Kasumi-1 (cell line): ENCODE data around the gene TOM1L2.

Source experiments
- DNase-seq, 2 experiments: peaks; one replicate each; lab custom pipeline; 2025; lab: John Stamatoyannopoulos, UW

Gene TOM1L2

GRCh38 chr17:17899486-17899885 is 72.7 kb downstream of the TOM1L2 start:
- DNase-seq, result no peak

DNA sequence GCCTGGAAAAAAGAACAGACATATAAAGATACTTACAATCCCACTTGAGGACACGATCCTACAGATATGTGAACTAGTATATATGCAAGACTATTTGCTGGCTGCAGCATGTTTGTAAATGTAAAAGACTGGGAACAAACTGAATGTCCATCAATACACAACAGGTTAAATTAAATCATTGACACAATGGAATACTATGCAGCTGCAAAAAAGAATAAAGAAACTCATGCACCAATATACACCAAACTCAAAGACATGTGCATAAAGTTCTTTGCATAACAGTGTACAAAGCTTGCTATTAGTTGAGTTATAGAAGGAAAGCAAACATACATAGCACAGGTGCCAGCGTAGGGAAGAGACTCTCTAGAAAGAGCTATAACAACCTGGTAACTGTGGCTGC is 73.5 kb downstream of the TOM1L2 start:
- DNase-seq, result no peak

DNA sequence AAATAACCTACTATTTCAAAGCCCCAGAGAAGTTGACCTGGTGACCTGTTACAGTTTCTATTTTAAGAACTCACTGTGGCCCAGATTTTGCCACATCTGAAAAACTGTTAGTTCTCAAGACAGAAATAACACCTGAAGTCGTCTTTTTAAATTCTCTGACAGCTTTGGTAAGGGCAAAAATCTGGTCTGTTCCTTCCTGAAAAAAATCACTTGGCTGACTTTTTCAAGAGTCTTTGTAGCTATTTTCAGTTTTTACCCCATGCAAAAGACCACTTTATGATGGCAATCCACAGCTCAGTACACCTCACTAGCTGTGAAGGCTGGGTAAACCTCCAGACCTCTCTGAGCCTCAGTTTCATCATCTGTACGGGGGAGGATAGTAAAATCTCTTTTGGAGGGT is 74.8 kb downstream of the TOM1L2 start:
- DNase-seq, result no peak

DNA sequence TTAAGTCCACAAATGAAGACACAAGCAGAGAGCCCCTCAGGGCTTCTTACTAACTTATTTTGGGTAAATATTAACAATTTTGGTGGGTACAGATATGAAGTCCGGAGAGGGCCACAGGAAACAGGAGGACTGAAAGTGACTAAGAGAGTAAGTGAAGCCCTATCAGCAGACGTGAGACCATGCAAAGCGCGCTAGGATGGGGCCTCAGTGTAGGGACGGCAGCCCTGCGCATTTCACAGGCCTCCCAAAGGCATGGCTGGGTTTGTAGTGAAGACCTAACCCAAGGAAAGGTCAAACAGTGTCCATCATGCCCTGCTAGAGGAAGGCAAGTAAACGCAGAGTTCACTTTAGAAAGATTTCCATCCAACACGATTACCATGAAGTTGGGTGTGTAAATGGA is 75.5 kb downstream of the TOM1L2 start:
- no peak for DNase-seq

DNA sequence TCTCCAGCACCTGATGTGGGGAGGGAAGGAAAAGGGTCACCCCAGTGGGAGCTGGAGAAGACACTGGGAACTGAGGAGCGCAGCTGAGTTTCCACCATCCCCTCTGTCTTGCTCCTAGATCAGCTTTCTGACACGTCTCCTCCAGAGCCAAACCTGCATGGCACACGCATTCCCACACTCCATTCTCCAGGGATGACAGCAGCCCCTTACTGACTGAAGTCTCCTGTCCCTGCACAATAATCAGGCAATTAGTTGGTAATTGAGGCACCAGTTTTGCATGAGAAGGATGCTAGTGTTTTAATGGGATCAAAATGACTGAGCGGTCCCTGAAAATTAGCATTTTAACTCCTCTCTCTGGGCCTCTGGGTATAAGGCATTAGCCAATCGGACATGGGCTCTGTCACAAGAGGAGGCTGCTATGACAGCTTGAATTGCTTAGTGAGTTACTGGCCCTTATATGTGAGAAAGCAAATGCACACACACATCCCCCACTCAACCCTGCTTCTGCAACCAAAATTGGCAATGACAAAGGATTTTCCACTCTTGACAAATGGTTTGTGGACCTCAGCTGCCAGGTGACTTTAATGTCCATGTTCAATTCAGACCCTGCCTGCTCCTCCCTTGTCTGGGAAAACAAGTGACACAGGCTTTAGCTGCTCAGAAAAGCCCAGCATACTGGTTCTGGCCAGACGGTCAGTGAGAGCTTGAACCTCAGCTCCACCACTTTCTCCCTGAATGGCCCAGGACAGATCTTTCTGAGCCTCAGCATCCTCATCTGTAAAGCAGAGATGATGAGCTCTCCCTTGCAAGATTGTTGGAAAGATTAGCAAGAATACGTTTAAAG is 78.2 kb downstream of the TOM1L2 start:
- DNase-seq, result no peak

- DNase-seq, result no peak
Measured at GRCh38 chr17:17892731-17893130, 79.5 kb downstream of the TOM1L2 start.

DNA sequence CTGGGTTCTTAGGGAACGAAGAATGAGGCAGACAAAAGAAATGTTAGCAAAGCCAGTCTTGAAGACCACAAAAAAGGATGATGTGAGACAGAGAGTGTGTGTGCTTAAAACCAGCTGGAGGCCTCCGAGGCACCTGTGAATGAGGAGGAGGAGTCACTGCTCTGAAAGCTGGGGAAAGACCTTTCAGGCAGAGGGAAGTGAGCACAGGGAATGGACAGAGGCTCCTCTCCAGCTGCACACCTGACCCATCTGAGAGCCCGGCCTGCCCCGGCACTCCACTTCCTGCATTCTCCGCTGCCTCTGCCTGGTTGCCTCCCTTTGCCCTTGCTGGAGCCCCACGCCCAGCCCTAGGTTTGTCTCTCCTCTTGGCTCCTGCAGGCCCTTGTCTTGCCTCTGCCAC is 80.2 kb downstream of the TOM1L2 start:
- DNase-seq, result no peak

DNA sequence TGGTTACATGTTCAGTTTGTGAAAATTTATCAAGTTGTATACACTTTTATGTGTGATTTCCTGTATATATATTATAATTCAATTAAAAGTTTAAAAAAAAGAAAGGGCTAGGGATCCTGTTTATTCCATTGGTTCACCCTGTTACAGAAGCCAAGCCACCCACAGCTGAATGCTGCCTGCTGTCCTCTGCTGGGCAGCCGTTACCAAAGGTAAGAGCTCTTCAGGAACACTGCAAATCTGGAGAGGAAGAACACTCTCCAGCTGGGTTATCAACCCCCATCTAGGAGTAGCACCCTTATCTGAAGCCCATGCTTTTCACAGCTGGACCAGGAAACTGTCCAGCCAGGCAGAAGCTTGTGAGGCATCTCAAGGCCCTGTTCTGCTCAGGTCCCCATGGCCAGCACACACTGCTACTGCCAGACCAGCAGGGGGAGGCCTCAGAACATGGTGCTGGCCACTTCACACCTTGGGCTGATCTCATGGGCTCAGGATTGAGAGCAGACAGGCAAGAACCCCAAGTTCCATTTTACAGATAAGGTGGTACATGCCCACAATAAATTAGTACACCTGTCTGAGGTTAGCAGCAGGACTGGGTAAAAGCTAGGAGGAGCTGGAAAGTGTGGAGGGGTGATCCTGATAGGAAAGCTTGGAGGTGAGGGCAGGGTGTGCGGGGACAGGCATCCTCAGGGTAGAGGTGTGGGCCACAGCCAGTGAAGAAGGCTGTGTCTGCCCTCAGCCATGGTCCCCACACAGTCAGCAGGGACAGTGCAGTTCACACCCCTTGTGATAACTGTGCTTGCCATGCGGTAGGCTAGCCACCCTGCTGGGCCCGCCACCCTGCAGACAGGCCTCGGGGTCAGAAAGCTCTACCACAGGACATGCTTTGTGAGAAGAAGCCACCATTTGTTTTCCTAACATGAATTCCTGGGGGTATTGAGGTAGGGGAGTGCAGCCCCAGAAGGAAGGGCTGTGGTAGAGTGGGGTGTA is 81.1 kb downstream of the TOM1L2 start:
- DNase-seq, result no peak

DNA sequence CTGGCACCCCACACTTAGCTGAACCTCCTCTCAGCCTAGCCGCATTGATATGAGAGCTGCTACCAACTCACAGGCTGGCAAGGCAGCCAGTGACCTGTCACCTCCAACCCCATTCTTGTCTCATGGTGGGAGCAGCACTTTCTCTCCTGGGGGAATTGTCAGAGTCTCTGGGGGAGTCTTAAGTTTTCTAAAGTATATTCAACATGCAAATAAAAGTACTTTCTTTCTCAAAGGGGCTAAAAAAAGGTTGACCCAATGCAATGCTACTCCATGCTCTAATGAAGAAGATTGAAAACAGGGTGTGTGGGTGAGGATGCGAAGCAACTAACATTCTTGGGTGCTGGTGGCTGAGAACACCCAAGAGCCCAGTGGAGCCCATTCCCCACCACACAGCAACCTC is 82.3 kb downstream of the TOM1L2 start:
- DNase-seq, result no peak

DNA sequence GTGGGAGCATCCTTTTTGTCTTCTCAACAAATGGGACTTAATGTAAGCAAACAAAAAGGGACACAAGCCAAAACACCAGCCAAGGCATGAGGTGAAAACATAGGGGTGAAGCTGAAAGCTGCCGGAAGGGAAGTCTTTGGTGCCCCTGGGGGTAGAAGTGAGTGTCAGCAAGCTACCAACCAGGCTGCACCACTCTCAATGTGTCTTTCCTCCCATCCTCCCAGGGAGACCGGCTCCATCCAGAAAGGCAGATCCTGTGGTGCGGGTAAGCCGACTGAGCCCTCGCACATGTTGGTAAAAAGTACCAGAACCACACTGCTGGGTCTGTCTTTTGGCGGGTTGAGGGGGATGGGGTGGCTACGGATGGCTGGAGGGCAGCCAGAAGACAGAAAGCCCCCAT is 83.4 kb downstream of the TOM1L2 start:
- DNase-seq, result no peak

GRCh38 chr17:17888371-17888770 is 83.8 kb downstream of the TOM1L2 start:
- no peak for DNase-seq

DNA sequence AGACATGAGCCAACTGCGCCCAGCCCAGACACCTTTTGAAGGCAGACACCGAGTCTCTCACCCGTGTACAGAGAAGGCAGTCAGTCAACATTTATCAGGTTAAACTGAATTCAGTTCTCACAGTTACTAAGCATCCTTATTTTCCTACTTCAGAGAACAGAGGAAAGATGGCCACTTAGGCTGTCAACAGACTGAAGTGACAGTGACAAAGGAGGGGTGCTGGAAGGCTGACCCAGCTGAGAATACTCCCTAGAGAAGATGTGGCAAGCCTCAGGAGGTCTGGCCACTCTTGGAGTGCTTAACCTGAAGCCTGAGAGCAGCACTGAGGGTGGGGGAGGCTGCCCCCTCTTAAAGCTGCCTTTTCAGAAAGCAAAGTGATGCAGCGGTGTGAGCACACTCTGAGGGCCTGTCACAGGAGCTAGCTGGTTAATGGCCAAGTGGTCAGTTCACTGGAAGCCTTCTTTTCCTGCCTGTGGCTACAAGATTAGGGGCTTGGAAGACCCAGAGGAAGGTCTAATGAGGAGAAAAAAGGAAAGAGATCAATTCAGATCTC is 84.4 kb downstream of the TOM1L2 start:
- no peak for DNase-seq

- DNase-seq, result no peak
Measured at GRCh38 chr17:17886726-17887125, 85.5 kb downstream of the TOM1L2 start.

DNA sequence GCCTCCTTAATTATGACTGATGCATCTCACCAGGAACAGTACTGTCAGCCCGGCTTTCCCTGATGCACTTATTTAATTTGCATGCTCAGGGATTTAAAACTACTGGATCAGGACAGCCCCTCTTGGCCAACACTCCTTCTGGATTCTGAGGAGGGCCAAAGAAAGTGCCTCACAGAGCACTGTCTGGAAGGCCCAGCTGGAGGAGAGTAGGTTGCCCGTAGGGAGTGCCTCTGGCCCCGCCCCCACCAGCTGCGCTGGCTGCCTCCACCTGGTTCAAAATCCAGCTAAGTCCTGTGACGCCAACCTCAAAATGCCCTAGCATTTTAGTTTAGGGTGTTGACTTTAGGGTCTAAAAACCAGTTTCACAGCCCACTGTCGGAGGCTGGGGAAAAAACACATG is 86.0 kb downstream of the TOM1L2 start:
- DNase-seq, result no peak

DNA sequence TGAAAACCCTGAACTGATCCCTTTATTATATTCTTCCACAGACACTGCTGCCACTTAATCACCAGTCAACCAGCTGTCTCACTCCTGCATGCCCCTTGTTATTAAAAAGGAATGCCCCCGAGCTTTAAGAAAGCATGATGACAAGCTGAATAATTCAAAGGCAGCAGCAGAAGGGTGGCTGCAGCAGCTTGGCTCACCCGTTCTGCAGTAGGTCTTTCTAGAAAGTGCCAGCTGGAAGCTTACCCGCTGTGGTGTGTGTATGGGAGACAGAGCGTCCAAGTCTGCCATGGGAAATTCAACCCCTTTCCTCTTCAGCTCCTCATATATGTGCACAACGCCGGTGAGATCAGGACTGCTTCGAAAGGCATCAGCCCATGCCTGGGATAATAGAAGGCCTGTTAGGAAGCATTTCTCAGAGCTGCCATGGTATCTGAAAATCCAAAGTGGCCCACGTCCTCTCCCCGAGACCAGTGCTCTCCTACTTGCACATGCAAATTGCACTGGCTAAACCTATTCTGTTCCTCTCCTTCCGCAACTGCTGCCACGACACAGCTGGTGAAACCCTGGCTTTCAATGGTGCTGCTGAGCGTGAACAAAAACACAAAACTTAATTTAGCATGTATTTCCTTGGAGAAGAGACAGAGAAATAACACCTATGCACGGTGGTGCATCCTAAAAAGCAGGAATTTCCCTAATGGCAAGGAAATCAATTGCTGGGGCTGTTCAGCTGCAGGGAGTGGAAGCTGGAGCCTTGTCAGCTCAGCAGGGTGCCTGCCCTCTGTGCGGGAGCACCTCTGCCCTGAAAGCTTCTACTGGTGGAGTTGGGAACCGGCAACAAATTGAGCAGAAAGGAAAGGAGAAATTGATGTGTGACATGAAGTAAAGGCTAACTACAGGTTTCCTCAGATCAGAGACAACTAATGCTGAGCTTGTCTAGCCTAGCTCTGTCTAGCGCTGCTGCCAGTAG is 87.5 kb downstream of the TOM1L2 start:
- no peak for DNase-seq

GRCh38 chr17:17883801-17884200 is 88.4 kb downstream of the TOM1L2 start:
- no peak for DNase-seq

DNA sequence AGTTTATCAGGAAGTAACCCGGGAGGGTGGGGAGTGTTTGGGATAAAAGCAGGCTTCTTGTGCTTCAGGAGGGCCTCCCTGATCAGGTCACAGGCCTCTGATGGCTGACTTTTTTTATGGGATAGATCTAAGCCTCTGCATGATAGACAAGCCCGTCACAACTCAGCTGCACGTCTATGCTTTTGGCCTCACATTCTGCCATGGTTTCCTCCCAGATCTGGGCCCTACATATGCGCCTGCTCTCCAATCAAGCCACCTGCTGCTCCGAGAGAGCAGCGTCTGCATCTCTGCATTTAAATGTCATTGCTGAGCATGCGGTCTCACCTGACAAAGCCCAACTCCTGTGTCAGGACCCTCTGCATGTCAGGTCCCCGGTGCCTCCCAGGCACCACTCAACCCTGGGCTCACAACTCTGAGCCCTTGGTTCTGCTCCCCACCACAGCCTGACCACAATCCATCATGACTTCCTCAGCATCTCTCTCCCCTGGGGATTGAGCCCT is 90.1 kb downstream of the TOM1L2 start:
- DNase-seq, result no peak

- no peak for DNase-seq
Measured at GRCh38 chr17:17880577-17881196, 91.5 kb downstream of the TOM1L2 start.

DNA sequence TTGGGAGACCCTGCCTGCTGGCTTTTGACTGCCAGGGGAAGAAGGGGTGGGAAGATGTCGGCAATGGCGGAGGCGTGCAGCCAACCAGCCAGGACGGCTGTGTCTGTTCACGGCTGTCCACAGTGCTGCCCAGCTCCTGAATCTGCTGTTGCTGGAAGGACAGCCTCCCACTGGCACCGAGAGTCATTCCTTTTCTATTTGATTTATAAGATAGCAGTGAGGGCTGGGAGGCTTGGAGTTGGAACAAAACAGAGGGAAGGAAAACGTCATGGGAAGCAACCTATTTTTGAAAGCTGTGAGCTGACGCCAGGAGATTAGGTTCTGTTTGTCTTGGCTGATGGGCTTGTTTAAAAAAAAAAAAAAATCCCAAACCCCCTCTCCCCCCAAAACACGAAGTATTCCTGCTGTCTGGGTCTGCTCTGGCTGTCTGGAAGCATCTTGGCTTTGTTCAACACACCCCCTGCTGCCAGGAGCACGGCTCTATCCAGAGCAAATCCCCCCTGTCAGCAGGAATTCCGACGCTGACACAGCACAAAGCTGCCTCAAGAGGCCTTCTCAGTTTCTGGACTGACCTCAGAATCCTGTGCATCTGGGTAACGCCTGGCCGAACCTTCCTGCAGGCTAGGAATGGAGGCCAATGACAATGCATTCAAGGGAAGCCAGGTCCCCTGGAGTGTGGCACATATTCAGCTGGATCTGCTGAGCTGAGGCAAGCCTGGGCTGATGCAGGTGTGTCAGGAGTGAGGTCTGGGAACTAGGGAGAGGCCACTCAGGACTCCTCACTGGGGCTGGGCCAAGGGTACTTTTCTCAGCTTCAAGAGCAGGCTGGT is 94.5 kb downstream of the TOM1L2 start:
- DNase-seq, result no peak

DNA sequence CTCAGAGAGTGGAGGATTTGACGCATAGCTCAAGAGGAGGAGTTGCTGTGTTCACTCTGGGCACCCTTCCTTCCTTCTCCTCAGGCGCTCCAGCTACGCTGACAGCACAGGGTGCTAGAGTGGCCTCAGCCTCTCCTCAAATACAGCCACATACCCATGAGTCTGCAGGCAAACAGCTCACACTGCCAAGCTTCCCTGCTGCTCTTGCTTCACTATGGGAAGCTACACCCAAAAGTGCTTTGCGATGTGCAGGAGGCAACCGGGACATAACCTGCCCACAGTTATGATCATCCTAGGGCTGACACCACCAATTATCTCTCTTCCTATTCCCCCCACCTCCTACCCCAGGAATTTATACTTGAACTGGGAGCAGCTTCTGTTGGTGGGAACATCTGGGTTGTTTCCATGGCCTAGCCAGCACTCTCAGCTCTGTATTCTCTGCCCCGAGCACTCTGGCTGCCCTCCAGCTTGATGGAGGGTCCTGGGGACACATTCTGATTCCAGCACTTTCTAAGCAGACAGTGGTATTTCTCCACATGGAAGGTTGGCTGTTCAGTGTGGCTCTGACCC is 95.2 kb downstream of the TOM1L2 start:
- no peak for DNase-seq
